Measurements from ENCODE around the gene MAPKBP1.

Gene MAPKBP1

DNA sequence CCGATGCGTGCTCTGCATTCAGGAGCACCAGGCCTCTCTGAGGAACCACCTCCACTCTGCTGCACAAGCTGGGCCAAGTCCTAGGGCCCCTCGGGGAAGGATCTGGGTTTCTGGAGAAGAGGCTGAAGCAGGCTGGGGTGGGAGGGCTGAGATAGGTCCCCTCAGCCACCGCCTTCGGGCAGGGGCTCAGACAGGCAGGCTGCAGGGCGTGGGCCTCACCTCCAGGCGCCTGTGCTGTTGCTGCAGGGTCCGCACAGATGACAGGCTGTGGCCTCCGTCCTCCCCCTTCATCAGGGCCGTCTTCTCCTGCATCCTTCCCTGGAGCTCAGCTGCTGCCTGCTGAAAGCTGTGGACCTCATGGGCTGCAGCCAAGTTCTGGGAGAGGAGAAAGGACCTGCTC lies 79.5 kb downstream of the MAPKBP1 start:
- TF ChIP-seq, protein P1, sequence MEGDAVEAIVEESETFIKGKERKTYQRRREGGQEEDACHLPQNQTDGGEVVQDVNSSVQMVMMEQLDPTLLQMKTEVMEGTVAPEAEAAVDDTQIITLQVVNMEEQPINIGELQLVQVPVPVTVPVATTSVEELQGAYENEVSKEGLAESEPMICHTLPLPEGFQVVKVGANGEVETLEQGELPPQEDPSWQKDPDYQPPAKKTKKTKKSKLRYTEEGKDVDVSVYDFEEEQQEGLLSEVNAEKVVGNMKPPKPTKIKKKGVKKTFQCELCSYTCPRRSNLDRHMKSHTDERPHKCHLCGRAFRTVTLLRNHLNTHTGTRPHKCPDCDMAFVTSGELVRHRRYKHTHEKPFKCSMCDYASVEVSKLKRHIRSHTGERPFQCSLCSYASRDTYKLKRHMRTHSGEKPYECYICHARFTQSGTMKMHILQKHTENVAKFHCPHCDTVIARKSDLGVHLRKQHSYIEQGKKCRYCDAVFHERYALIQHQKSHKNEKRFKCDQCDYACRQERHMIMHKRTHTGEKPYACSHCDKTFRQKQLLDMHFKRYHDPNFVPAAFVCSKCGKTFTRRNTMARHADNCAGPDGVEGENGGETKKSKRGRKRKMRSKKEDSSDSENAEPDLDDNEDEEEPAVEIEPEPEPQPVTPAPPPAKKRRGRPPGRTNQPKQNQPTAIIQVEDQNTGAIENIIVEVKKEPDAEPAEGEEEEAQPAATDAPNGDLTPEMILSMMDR (IDR thresholded peaks at IDR 0.05; ENCODE audit: low read depth, low read length, missing control alignments), result no peak
- DNase-seq (ENCODE audit: low read depth), result no peak
- no peak overlapping the region for H3K4me3 ChIP-seq (ENCODE audit: low read depth, low read length)

DNA sequence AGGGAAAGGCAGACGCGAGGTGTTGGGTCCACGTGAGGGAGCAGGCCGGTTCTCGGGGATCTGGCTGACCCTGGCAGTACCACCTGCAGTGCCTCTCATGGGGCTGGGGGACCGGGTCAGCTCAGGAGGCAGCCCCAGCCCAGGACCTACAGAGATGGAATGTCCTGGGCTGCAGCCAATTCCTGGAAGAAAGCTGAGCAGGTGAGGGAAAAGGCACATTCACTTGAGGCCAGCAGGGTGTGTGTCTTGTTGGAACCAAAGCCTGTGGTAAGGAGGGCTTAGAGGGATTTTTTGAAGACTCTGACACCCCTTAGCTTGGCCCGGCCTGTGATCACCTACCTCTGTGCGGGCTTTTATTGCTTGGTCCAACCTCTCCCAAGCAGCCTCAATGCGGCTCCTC lies 80.2 kb downstream of the MAPKBP1 start:
- TF ChIP-seq, protein P1 (IDR thresholded peaks at IDR 0.05; ENCODE audit: low read depth, low read length, missing control alignments), result no peak
- no peak for DNase-seq (ENCODE audit: low read depth)
- H3K4me3 ChIP-seq (ENCODE audit: low read depth, low read length), result no peak overlapping the region

DNA sequence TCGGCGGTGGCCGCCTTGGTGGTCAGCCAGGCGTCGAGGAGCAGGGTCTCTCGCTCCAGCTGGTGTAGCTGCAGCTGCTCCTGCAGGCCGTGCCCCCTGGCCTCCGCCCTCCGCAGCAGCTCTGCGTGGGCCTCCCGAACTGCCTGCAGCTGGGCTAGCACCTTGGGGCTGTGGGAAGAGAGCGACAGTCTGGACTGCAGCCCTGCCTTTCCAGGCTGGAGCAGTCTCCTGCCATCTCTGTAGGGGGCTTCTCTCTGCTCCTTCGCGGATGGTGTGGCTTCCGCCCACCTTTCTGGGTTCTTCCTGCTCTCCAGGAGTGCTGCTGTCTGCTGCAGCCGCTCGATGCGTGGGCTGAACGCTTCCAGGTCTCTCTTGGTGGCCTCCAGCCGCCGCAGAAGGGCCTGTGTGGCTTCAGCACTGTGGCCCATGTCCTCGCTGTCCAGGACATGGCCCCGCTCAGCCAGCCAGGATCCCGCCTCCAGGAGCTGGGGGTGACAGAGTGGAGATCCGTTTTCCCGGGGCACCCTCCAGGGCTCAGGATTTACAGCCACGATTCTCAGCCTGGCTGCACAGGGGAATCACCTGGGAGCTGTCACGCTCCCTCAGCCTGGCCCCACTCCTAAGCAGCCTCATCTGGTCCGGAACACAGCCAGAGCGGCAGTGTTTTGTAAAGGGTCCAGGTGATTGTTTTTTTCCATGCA lies 81.1 kb downstream of the MAPKBP1 start:
- DNase-seq (ENCODE audit: low read depth), result no peak
- TF ChIP-seq, protein P1 (IDR thresholded peaks at IDR 0.05; ENCODE audit: low read depth, low read length, missing control alignments), result no peak
- no peak overlapping the region for H3K4me3 ChIP-seq (ENCODE audit: low read depth, low read length)

DNA sequence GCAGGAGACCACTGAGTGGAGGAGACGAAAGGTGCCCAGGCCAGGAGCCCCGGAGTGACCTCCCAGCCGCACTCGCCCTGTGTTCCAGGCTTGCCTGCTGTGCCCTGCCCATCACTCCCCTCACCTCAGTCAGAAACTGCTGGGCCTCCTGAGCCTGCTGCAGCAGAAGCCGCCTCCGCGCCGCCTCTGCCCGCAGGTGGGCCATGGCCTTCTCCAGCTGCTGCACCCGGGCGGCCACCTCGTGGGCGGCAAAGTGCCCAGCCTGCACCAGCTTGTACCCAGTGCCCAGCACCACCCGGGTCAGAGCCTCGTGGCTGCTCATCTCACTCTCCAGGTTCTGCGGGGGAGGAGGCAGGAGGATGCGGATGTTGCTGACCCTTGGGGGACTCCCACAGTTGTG lies 82.0 kb downstream of the MAPKBP1 start:
- no peak for DNase-seq (ENCODE audit: low read depth)
- TF ChIP-seq, protein P1 (IDR thresholded peaks at IDR 0.05; ENCODE audit: low read depth, low read length, missing control alignments), result no peak
- H3K4me3 ChIP-seq (ENCODE audit: low read depth, low read length), result no peak overlapping the region

DNA sequence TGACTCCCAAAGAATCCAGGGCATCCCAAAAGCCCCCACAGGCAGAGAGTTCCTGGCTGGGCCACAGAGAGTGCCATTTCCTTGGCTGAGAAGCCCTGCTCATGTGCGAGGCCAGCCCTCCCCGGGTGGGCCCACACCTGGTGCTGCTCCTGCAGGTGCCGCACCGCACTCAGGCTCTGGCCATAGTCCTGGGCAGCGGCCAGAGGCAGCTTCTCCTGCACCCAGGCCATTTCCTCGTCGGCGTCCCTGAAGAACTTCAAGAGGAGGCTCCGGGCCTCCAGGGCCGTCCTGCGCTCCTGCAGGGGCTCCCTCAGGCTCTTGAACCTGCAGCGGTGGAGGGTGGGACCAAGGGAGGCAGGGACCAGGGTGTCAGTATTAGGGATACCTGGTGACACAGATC lies 82.4 kb downstream of the MAPKBP1 start:
- no peak for DNase-seq (ENCODE audit: low read depth)
- no peak overlapping the region for H3K4me3 ChIP-seq (ENCODE audit: low read depth, low read length)
- TF ChIP-seq, protein P1 (IDR thresholded peaks at IDR 0.05; ENCODE audit: low read depth, low read length, missing control alignments), result no peak

DNA sequence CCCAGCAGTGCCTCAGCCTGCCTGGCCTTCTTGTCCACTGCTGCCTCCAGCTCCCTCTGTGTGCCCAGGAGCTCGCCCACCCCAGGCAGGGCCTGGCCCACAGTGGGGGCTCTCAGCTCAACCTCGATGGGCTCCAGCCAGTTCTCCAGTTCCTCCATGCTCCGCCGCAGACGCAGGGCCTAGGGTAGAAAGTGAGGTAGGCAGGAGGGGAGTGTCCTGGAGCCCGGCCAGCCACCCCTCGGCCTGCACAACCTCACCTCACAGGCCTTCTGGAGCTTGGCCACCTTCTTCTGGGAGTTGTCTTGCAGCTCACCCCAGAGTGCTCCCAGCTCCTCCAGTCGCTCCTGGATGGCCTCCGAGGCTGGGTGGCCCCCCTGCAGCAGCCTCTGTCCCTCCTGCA lies 83.0 kb downstream of the MAPKBP1 start:
- no peak for DNase-seq (ENCODE audit: low read depth)
- TF ChIP-seq, protein P1 (IDR thresholded peaks at IDR 0.05; ENCODE audit: low read depth, low read length, missing control alignments), result no peak
- no peak overlapping the region for H3K4me3 ChIP-seq (ENCODE audit: low read depth, low read length)

DNA sequence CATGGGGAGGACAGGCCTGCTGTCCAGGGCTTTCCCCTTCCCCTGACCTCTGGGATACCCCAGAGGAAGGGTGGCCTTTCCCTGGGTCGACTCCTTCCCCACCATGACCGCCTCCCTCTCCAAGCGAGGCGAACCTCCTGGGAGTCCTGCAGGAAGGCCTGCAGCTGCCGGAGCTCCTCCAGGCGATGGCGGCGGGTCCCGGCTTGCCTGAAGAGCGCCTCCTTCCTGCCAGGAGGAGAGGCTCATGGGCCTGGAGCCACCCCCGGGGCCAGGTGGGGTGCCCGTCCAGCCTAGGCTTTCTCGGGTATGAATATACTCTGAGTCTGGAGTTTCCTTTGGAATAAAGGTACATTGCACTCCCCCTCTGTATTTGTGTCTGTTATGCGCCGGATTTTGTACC lies 84.5 kb downstream of the MAPKBP1 start:
- no peak overlapping the region for H3K4me3 ChIP-seq (ENCODE audit: low read depth, low read length)
- no peak for DNase-seq (ENCODE audit: low read depth)
- TF ChIP-seq, protein P1 (IDR thresholded peaks at IDR 0.05; ENCODE audit: low read depth, low read length, missing control alignments), result no peak

Measured in GM12864 (cell line).